Stimulated activated CD8-positive, alpha-beta memory T cell treated with anti-CD3 and anti-CD28 coated beads, Interleukin-15, amount 100 ng/mL, for 24 hours (primary cell): ENCODE measurements around the gene SLC47A2.

Source experiments
- DNase-seq: peaks from one replicate; pipeline ENCODE4 v3.0.0-alpha.2; 2020; ENCODE audit warnings: low read depth

Gene SLC47A2

GRCh38 chr17:19664136-19664820 lies 52.1 kb downstream of the SLC47A2 start:
- DNase-seq: no peak

- no peak for DNase-seq
These were observed 53.3 kb downstream of the SLC47A2 start for GRCh38 chr17:19663097-19663496.

- no peak for DNase-seq
These were observed 55.3 kb downstream of the SLC47A2 start for GRCh38 chr17:19661121-19661520.

- no peak for DNase-seq
These were observed 56.0 kb downstream of the SLC47A2 start for GRCh38 chr17:19660219-19660870.

- DNase-seq: no peak
These were observed 56.8 kb downstream of the SLC47A2 start for GRCh38 chr17:19659366-19660177.

- no peak for DNase-seq
These were observed 59.4 kb downstream of the SLC47A2 start for GRCh38 chr17:19656851-19657581.

GRCh38 chr17:19656336-19656735 lies 60.0 kb downstream of the SLC47A2 start:
- DNase-seq: no peak

- DNase-seq: no peak
These were observed 61.5 kb downstream of the SLC47A2 start for GRCh38 chr17:19654896-19655295.

GRCh38 chr17:19654342-19654886 lies 62.0 kb downstream of the SLC47A2 start:
- DNase-seq: no peak

- DNase-seq: no peak
These were observed 63.8 kb downstream of the SLC47A2 start for GRCh38 chr17:19652595-19652994.

GRCh38 chr17:19651451-19652238 lies 64.7 kb downstream of the SLC47A2 start:
- DNase-seq: no peak

- no peak for DNase-seq
These were observed 65.6 kb downstream of the SLC47A2 start for GRCh38 chr17:19650826-19651225.

GRCh38 chr17:19649274-19649541 lies 67.2 kb downstream of the SLC47A2 start:
- no peak for DNase-seq

- peak; percentile 86 for DNase-seq
These were observed 67.7 kb downstream of the SLC47A2 start, which contains the start of gene ALDH3A2 for GRCh38 chr17:19648475-19649273. Gene ALDH3A2 (plus strand): TSS chr17:19648751. CDS start chr17:19648972, 221 bp downstream.

- peak; percentile 6 for DNase-seq
These were observed 68.5 kb downstream of the SLC47A2 start for GRCh38 chr17:19647697-19648474.

- DNase-seq: no peak
These were observed 69.3 kb downstream of the SLC47A2 start for GRCh38 chr17:19646788-19647696.

GRCh38 chr17:19645734-19646201 lies 70.6 kb downstream of the SLC47A2 start:
- DNase-seq: no peak

GRCh38 chr17:19644493-19645210 lies 71.7 kb downstream of the SLC47A2 start:
- no peak for DNase-seq
